Endothelial cell of umbilical vein (primary cell): Measurements from ENCODE around the gene CLEC2B. TPM values are rescaled to one million over a fixed set of nuclear protein-coding genes. Genes with fewer than 3 reads are reported as not detected.

Source experiments
- BruUV-seq: library from RNA; stranded (reverse); fragments of 400-500 nt; replicated peaks from 2 replicates; lab custom pipeline; 2021; lab: Mats Ljungman, UMichigan
- CTCF ChIA-PET: fragments of 300-600, 350-600 bp; sonication (Branson Sonifier 250); formaldehyde crosslinking; loops from one replicate; lab custom pipeline; 2021; ENCODE audit warnings: antibody characterized with exemption, inconsistent platforms; lab: Charles Lee
- POLR2A ChIA-PET: fragments of 300-600, 350-600 bp; sonication (Branson Sonifier 250); formaldehyde crosslinking; loops from one replicate; lab custom pipeline; 2021; ENCODE audit warnings: antibody characterized with exemption, inconsistent platforms; lab: Charles Lee
- DNase-seq: peaks from one replicate; pipeline ENCODE4 v3.0.0-alpha.2; 2011; ENCODE audit warnings: low read depth, low spot score
- FAIRE-seq: peaks from 2 replicates; lab custom pipeline; 2011; peaks lifted over from hg19 to GRCh38; lab: Jason Lieb, UNC
- H2AFZ ChIP-seq: 2 replicates; pipeline ENCODE4 v1.6.0; 2012; ENCODE audit warnings: low read depth, low read length, control low read depth, inconsistent platforms
- H3K27ac ChIP-seq: 2 replicates; pipeline ENCODE4 v1.5.1; 2011; ENCODE audit warnings: low read depth, mild to moderate bottlenecking, control low read depth, low read length, moderate library complexity; ENCODE audit not compliant: insufficient read depth
- H3K27me3 ChIP-seq, 2 experiments: 2 replicates each; pipeline versions ENCODE4 v1.6.0 to v1.6.1; 2011; ENCODE audit warnings: low read length in 2 of 2, mixed read lengths in 1 of 2; ENCODE audit not compliant: control insufficient read depth in 2 of 2, insufficient read depth in 2 of 2
- H3K36me3 ChIP-seq, 2 experiments: 2 replicates in 1 of 2; 3 replicates in 1 of 2; pipeline ENCODE4 v1.5.1; 2011; ENCODE audit warnings: low read length in 2 of 2, mild to moderate bottlenecking in 1 of 2, moderate library complexity in 1 of 2; ENCODE audit not compliant: control insufficient read depth in 2 of 2, insufficient read depth in 2 of 2; ENCODE audit errors: extremely low read depth in 1 of 2
- H3K4me1 ChIP-seq: 3 replicates; pipeline ENCODE4 v1.5.1; 2011; ENCODE audit warnings: mild to moderate bottlenecking, low read length; ENCODE audit not compliant: control insufficient read depth, insufficient read depth; ENCODE audit errors: extremely low read depth
- H3K4me2 ChIP-seq: 2 replicates; pipeline ENCODE4 v1.6.1; 2011; ENCODE audit warnings: low read length, control low read depth, mixed read lengths; ENCODE audit not compliant: insufficient read depth
- H3K4me3 ChIP-seq, 3 experiments: fragments of 200-600 bp in 1 of 3; sonication (generic), shearing (Covaris generic) in 1 of 3; replicated peaks in 1 of 3; 2 replicates each; pipeline ENCODE4 v1.5.1; 2011 to 2016; ENCODE audit warnings: control low read depth in 3 of 3, low read length in 3 of 3, mild to moderate bottlenecking in 2 of 3, inconsistent platforms in 1 of 3, low read depth in 1 of 3, moderate library complexity in 1 of 3; ENCODE audit not compliant: insufficient read depth in 1 of 3
- H3K79me2 ChIP-seq: 2 replicates; pipeline ENCODE4 v1.6.0; 2012; ENCODE audit warnings: low read length, inconsistent platforms; ENCODE audit not compliant: control insufficient read depth, insufficient read depth
- H3K9ac ChIP-seq: replicated peaks from 2 replicates; pipeline ENCODE3; 2011; ENCODE audit warnings: low read length, control low read depth; ENCODE audit not compliant: insufficient read depth; ENCODE audit errors: extremely low read depth
- H3K9me1 ChIP-seq: replicated peaks from 3 replicates; pipeline ENCODE4 v1.6.0; 2011; ENCODE audit warnings: mild to moderate bottlenecking, low read length; ENCODE audit not compliant: control insufficient read depth, insufficient read depth; ENCODE audit errors: extremely low read depth
- H3K9me3 ChIP-seq: replicated peaks from 2 replicates; pipeline ENCODE4 v1.5.1; 2012; ENCODE audit warnings: low read length, inconsistent platforms; ENCODE audit not compliant: control insufficient read depth, insufficient read depth
- H4K20me1 ChIP-seq: replicated peaks from 2 replicates; pipeline ENCODE3; 2011; ENCODE audit warnings: mild to moderate bottlenecking, low read length; ENCODE audit not compliant: control insufficient read depth, insufficient read depth; ENCODE audit errors: extremely low read depth
- EZH2 ChIP-seq: IDR thresholded peaks from 2 replicates; pipeline ENCODE4 v1.6.1; 2012; ENCODE audit warnings: borderline replicate concordance, low read depth, mild to moderate bottlenecking, moderate library complexity, low read length, inconsistent platforms; ENCODE audit not compliant: severe bottlenecking
- FOS ChIP-seq: IDR thresholded peaks from 2 replicates; pipeline ENCODE4 v1.6.1; 2011; ENCODE audit warnings: mild to moderate bottlenecking, low read length, moderate library complexity, borderline replicate concordance; ENCODE audit not compliant: insufficient read depth
- GATA2 ChIP-seq: IDR thresholded peaks from 2 replicates; pipeline ENCODE4 v1.7.0; 2011; ENCODE audit warnings: low read depth, mild to moderate bottlenecking, moderate library complexity, mixed read lengths, low read length; ENCODE audit not compliant: insufficient read length, insufficient read depth
- JUN ChIP-seq: IDR thresholded peaks from 2 replicates; pipeline ENCODE4 v1.6.1; 2011; ENCODE audit warnings: borderline replicate concordance, low read depth; ENCODE audit not compliant: insufficient read length, insufficient read depth
- MYC ChIP-seq: IDR thresholded peaks from one replicate; pipeline ENCODE4 v1.6.1; 2011; ENCODE audit warnings: mild to moderate bottlenecking, low read depth, low read length
- POLR2A ChIP-seq: IDR thresholded peaks from 2 replicates; pipeline ENCODE4 v1.6.1; 2012; ENCODE audit warnings: low read depth, mild to moderate bottlenecking, control low read depth, low read length
- POLR2AphosphoS5 ChIP-seq: IDR thresholded peaks from 2 replicates; pipeline ENCODE4 v1.6.1; 2012; ENCODE audit warnings: low read depth, mild to moderate bottlenecking, control low read depth, low read length, moderate library complexity; ENCODE audit not compliant: insufficient read depth
- dilution Hi-C: fragments of 300-500 bp; cut with MboI; formaldehyde crosslinking; loops from one replicate; pipeline ENCODE4 v1.15.0; 2019; ENCODE audit warnings: low sequenced_read_pairs; ENCODE audit not compliant: extremely low pct_ligation_motif_present
- intact Hi-C: fragments of 100-400 bp; cut with micrococcal nuclease; formaldehyde crosslinking; loops from one replicate; pipeline ENCODE4 v1.10.0; 2022
- polyA plus RNA-seq, 4 experiments: library from polyadenylated mRNA; depleted of rRNA in 3 of 4; stranded (reverse) in 3 of 4; unstranded in 1 of 4; fragments of >200 nt; gene quantifications; 2 replicates each; pipeline versions ENCODE4 v1.2.1 to v1.2.3, GENCODE V29; 2011 to 2012; ENCODE audit warnings: missing spikeins in 1 of 4
- total RNA-seq: library from RNA; stranded (reverse); gene quantifications from 2 replicates; pipeline ENCODE4 v1.2.3, GENCODE V29; 2021
- TF ChIP-seq, protein P1 (sequence below): IDR thresholded peaks from 2 replicates; pipeline ENCODE4 v1.6.1; 2011; ENCODE audit not compliant: insufficient read depth, insufficient read length
- TF ChIP-seq, protein P2 (sequence below), 2 donors: IDR thresholded peaks; 1 replicate in 1 of 2; 2 replicates in 1 of 2; pipeline ENCODE4 v1.5.1; 2011; ENCODE audit warnings: low read length in 2 of 2, mild to moderate bottlenecking in 2 of 2, moderate library complexity in 2 of 2, control low read depth in 1 of 2, inconsistent platforms in 1 of 2, low read depth in 1 of 2; ENCODE audit not compliant: insufficient read depth in 1 of 2; ENCODE audit errors: extremely low read depth in 1 of 2

CLEC2B gene
- total and polyA plus RNA-seq, 2 donors (not counting 3 experiments of a cell fraction or from before 2014, with no cell fraction given), result 6.7 to 18.3 TPM

DNA sequence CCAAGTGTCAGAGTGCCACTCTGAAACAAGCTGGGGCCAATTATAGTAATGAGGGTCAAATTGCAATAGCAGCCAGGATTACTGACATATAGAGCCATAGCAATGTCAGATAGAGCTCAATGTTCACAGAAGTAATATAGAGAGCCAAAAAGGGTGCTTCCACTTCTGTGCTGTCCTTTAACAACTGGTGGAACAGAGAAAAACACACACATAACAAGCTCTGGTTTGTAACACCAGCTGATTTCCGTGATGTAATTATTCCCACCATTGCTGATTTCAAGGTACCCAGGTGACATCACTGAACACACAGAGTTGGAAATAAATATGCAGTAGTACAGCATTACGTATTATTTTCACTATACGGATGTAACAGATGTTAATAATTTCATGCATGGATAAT lies 3.0 kb upstream of the CLEC2B start:
- Histone ChIP-seq H3K27me3 (no peaks in the 10 kb centered on the region), H3K4me2 (no peak overlapping the region), H3K36me3 (no peaks in the 10 kb centered on the region), H4K20me1 (no peaks in the 10 kb centered on the region), H3K9me3 (no peaks in the 10 kb centered on the region), H3K4me3 (no peak overlapping the region), H3K27ac (no peak overlapping the region), H3K4me1 (peaks cover 29% of the 10 kb centered on the region), H2AFZ (no peak overlapping the region), H3K79me2 (peaks cover 10% of the 10 kb centered on the region), H3K9me1 (no peaks in the 10 kb centered on the region), H3K9ac (no peak overlapping the region)
- dilution Hi-C loops, result no loop called here
- POLR2A ChIA-PET, result no interaction called here
- FAIRE-seq (no peak), DNase-seq (no peak)
- CTCF ChIA-PET, result interaction anchor here (0.8 to 1.0 kb wide), 3 partner anchors 18 to 53 kb away, joined by 3 to 5 read pairs (median 4); no protein-coding TSS in a partner anchor
- intact Hi-C loops, result no loop called here
- no TSS peak for BruUV-seq
- TF ChIP-seq JUN, result no peak
- TF ChIP-seq, protein P1, sequence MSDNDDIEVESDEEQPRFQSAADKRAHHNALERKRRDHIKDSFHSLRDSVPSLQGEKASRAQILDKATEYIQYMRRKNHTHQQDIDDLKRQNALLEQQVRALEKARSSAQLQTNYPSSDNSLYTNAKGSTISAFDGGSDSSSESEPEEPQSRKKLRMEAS, result no peak
- no peak for TF ChIP-seq FOS
- no peak for TF ChIP-seq POLR2A
- TF ChIP-seq POLR2AphosphoS5, result no peak
- TF ChIP-seq, protein P2, sequence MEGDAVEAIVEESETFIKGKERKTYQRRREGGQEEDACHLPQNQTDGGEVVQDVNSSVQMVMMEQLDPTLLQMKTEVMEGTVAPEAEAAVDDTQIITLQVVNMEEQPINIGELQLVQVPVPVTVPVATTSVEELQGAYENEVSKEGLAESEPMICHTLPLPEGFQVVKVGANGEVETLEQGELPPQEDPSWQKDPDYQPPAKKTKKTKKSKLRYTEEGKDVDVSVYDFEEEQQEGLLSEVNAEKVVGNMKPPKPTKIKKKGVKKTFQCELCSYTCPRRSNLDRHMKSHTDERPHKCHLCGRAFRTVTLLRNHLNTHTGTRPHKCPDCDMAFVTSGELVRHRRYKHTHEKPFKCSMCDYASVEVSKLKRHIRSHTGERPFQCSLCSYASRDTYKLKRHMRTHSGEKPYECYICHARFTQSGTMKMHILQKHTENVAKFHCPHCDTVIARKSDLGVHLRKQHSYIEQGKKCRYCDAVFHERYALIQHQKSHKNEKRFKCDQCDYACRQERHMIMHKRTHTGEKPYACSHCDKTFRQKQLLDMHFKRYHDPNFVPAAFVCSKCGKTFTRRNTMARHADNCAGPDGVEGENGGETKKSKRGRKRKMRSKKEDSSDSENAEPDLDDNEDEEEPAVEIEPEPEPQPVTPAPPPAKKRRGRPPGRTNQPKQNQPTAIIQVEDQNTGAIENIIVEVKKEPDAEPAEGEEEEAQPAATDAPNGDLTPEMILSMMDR (IDR thresholded peaks at IDR 0.05; ENCODE audit: extremely low read depth in 1 of 2, insufficient read depth in 1 of 2, low read depth in 1 of 2, low read length in 2 of 2), result no peak
- TF ChIP-seq MYC, result no peak
- TF ChIP-seq GATA2, result no peak
- TF ChIP-seq EZH2, result no peak
